Measurements from ENCODE around the gene PLEKHA7.
A peak's percentile ranks its signal among the peaks of the same experiment; 100 is the strongest.

The PLEKHA7 gene

DNA sequence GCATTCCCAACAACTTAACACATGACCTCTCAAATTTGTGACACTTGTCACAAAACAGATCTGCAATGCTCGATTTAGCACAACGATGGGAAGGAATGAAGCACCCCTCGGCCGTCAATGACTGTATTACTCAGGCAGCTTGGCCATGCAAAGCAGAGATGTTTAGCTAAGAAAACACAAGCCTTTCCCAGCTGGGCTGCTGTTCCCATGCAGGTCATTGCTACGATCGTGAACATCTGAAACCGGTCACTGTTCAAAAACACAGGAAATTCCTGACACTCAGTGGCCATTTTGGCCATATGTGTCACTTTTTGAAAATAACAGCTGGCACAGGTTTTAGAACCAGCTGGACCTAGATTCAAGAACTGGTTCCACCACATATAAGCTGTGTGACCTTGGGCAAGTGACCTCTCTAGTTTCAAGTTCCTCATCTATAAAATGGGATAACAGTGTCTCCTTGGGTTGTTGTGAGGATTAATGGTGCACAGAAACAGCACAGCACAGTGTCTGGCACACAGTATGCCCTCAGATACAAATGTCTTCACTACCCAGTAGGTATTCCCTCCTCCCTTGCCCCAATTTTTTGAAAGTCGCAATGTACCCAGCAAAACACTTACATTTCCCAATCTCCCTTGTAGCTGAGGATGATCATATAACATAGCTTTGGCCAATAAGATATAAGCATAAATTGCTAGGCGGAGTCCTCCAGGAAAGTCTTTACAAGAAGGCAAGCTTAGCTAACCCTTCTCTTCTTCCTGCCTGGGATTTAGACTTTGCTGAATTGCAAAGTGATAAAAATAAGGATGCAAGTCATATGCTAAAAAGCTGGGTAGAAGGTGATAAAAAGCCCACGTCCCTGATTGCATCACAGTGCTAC is 182.7 kb downstream of the PLEKHA7 start:
- DNase-seq = no peak

- no peak for DNase-seq
These were observed 187.1 kb downstream of the PLEKHA7 start for GRCh38 chr11:16827139-16827538.

GRCh38 chr11:16825968-16826367 is 188.2 kb downstream of the PLEKHA7 start:
- no peak for DNase-seq

DNA sequence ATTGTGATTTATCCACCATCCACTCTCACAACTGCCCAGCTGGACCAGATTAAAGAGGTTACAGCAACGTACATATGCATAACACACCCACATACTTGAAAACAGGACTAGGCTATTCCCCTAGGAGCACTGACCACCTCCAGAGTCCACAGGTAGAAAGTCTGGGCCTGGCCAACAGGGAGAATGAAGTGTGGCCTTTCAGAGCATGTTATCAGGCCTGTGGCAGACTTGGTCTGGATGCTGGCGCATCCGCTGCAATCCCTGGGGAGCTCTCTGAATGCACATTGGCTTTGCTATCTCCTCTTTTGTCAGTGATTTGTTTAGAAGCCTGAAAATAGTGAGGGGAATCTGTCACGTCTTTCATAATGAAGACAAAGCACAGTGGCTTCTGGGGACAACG is 189.1 kb downstream of the PLEKHA7 start:
- no peak for DNase-seq

DNA sequence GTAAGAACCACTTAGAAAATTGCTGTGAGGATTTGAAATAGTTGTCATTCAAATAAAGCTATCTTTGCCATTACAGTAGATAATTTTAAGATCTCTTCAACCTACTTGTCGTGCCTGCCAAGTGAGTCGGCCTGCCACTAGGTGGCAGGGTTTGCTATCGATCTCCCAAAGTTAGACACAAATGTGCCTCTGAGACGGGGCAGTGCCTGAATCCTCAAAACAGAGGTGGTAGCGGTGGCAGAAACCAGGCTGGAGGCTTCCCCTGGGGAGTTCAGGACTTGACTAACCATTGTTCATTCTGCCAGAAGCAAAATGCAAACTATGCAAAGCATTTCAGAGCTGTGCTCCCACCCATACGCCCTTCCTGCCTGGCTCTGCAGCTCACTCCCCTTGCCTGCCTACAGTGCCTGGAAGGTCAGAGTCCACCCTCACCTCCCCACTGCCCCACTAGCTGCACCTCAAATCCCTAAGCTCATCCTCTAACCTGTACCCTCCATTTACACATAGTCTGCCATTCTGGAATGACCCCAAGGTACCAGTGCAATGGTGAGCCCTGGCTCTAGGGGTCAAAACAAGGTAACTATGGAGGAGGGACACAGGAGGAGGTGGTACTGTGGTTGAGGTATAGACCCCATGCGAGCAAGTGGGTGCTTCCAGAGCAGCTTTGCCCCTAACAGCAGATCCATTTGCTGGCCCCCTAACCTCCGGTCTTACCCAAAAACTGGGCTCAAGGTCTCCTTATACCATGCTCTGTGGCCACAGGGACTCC is 193.7 kb downstream of the PLEKHA7 start:
- DNase-seq = peak; percentile 51 to 53

DNA sequence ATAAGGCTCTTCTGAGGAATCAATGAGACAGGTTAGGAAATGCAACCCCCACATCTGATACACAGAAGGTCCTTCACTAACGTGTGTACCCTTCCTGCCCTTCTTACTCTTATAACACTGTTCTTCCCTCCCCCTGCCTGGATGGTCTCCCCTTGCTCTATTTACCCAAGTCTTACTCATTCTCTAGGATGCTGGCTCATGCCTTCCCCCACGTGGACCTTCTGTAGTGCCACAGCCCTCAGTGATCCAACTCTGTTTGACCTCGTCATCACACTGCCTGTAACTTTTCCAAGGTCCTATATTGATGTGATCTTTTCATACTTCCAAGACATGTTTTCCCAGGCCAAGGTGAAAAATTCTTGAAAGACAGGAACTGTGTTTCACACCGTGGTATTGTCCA is 195.9 kb downstream of the PLEKHA7 start:
- no peak for DNase-seq

GRCh38 chr11:16817351-16817750 is 196.9 kb downstream of the PLEKHA7 start:
- no peak for DNase-seq

- no peak for DNase-seq
These were observed 197.6 kb downstream of the PLEKHA7 start for GRCh38 chr11:16816358-16817270.

GRCh38 chr11:16815047-16815767 is 199.0 kb downstream of the PLEKHA7 start:
- DNase-seq = no peak

- no peak for DNase-seq
These were observed 199.7 kb downstream of the PLEKHA7 start for GRCh38 chr11:16814410-16815046.

DNA sequence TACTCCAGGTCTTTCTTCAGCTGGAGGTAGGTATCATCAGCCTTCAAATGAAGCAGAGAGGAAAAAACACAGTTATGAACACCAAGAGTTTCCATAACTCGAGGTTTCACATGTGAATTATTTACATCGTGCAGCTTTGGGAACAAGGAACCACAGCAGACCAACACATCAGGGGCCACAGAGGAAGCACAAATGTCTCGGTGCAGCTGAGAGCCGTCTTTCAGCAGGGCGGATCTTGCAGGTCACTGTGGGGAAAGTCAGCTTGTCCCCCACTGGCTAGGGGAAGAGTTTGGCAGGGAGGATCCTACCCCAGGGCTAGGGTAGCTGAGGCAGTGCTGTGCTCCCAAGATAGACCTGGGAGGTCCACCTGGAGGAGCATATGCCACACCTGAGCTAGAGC is 201.1 kb downstream of the PLEKHA7 start:
- no peak for DNase-seq

- no peak for DNase-seq
These were observed 201.9 kb downstream of the PLEKHA7 start for GRCh38 chr11:16812274-16812673.

DNA sequence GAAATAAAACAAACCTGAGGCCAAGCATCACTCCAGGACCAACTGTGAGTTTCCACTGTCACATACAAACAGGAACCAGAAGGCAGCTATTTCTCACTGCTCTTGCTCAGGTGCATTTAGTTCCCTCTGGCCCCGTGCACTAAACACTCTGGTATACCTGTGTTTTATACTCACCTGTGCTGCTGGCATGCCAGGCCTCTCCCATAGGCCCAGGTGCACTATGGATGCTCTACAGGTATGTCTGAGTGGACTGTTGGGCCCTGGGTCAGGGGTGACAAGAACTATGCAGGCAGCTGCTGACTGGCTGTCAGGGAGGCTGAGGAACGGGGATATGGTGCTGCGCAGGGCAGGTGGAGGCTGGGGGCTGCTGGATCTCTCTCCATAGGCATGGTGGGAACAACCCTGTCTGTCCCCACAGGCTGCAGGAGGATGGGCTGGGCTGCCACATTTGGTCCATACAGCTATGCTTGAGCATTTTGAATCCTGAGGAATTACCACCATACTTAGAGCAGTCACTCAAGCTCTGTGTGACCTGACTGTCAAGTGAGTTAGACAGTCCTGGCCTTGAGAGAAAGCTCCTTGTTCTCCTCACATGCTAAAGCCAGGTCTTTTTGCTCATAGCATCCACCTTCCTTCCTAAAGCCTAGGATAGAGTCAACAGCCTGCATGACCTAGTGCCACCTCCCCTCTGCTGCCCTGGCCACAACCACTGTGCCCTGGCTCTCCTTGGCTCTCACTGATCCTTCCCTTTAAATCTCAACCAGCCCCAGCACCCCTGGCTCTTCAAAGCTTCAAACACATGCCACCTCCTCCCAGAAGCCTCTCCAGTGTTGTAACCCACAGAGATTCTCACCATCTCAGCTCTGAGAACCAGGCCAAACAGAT is 202.8 kb downstream of the PLEKHA7 start:
- no peak for DNase-seq

GRCh38 chr11:16809886-16810668 is 204.1 kb downstream of the PLEKHA7 start:
- no peak for DNase-seq

DNA sequence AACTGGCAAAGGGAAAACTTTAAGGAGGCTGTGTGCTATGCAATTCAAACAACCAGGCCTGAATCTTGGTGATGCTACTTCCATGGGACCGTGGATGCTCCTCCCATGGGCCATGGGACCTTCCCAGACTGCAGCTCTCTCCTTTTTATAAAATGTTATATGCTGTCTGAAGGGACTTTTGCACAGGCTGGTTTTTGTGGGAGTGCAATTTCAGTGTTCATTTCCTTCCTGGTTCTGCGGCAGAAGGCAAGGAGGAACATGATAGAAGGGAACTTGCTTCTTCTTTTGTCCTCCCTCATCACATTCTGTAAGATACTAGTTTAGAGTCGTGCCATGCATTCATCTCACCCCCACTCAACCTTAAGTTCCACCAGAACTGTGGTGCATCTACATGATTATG is 206.9 kb downstream of the PLEKHA7 start:
- DNase-seq = no peak

- DNase-seq = no peak
These were observed 207.4 kb downstream of the PLEKHA7 start for GRCh38 chr11:16806791-16807190.

GRCh38 chr11:16805938-16806337 is 208.3 kb downstream of the PLEKHA7 start:
- DNase-seq = no peak

DNA sequence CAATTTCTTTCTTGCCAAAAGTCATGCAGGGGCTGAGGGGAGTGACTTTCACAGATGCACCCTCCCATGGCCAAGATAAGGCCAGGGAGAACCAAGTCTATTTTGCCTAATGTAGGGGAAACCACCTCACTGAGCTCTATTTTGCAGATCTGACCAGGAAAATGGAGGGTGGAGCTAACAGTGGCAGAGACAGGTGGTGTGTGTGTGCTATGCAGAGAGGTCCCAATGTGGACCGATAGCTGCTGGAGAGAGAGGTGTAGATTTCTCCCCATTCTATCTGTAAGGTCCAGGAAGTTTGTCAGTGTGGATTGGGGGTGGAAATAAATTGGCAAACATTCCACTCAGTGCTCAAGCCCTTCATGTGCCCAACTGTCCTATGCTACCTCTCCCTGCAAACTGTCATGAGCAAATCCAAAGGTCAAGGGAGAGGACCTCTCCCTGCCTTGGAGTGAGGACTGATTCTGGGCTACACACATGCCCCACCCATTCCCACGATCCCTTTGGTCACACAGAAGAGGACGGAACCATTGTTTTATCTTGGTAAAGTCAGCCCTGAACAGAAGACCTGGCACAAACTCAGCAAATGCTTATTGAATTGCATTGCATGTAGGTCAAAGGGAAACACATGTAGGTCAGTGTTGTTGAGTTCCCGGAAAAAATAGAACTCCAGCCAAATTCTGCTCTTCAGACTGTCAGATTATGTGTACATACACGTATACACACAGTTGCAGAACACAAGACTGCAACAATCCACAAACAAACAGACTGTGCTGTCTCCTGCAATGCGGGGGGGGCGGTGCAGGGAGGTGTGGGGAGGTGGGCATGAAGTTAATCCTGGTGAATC is 209.9 kb downstream of the PLEKHA7 start:
- no peak for DNase-seq

Measured in activated CD4-positive, alpha-beta T cell treated with anti-CD3 and anti-CD28 coated beads, Interleukin-2, amount 50 U/mL, for 4 hours (primary cell).